Esophagus squamous epithelium (tissue), 4 donors: ENCODE measurements around the gene GRIK1.

Experiments used
- CTCF ChIP-seq, 6 experiments: fragments of 450-650 bp in 4 of 6; fragments of 200-600 bp in 2 of 6; sonication (generic) in 2 of 6; IDR thresholded peaks; one replicate each; pipeline ENCODE4 v1.5.1; 2016 to 2019; ENCODE audit warnings: antibody characterized with exemption in 6 of 6, mild to moderate bottlenecking in 4 of 6, moderate library complexity in 4 of 6
- POLR2A ChIP-seq, 4 donors: fragments of 450-650 bp; IDR thresholded peaks; one replicate each; pipeline ENCODE4 v1.6.1; 2017; ENCODE audit warnings: antibody characterized with exemption in 4 of 4, mild to moderate bottlenecking in 4 of 4, moderate library complexity in 3 of 4

GRCh38 chr21:29721964-29722363, 217.8 kb downstream of the GRIK1 start:
- TF ChIP-seq CTCF (IDR thresholded peaks at IDR 0.05): no peak
- no peak for TF ChIP-seq POLR2A (IDR thresholded peaks at IDR 0.05)
